Keratinocyte (primary cell): ENCODE results near the gene SNX13. TPM values are rescaled to one million over a fixed set of nuclear protein-coding genes. Genes with fewer than 3 reads are reported as not detected.

Experiments
- DNase-seq: peaks from one replicate; pipeline ENCODE4 v3.0.0-alpha.2; 2011; ENCODE audit warnings: low read depth, missing footprints, low spot score
- FAIRE-seq: peaks from 2 replicates; lab custom pipeline; 2011; peaks lifted over from hg19 to GRCh38; lab: Jason Lieb, UNC
- H2AFZ ChIP-seq: 2 replicates; pipeline ENCODE4 v1.6.0; 2012; ENCODE audit warnings: low read length, control low read depth, inconsistent platforms; ENCODE audit not compliant: control insufficient read depth
- H3K27ac ChIP-seq: 2 replicates; pipeline ENCODE4 v1.5.1; 2011; ENCODE audit warnings: low read length; ENCODE audit not compliant: control insufficient read depth, insufficient read depth
- H3K27me3 ChIP-seq: 3 replicates; pipeline ENCODE4 v1.6.0; 2011; ENCODE audit warnings: low read length; ENCODE audit not compliant: control insufficient read depth, insufficient read depth; ENCODE audit errors: extremely low read depth
- H3K36me3 ChIP-seq, 2 experiments: 2 replicates in 1 of 2; 3 replicates in 1 of 2; pipeline ENCODE4 v1.5.1; 2011; ENCODE audit warnings: low read length in 2 of 2, mild to moderate bottlenecking in 1 of 2; ENCODE audit not compliant: control insufficient read depth in 2 of 2, insufficient read depth in 2 of 2; ENCODE audit errors: extremely low read depth in 1 of 2
- H3K4me1 ChIP-seq: 3 replicates; pipeline ENCODE4 v1.5.1; 2011; ENCODE audit warnings: low read length; ENCODE audit not compliant: control insufficient read depth, insufficient read depth; ENCODE audit errors: extremely low read depth
- H3K4me2 ChIP-seq: 3 replicates; pipeline ENCODE4 v1.6.0; 2011; ENCODE audit warnings: low read depth, low read length; ENCODE audit not compliant: control insufficient read depth, insufficient read depth; ENCODE audit errors: extremely low read depth
- H3K4me3 ChIP-seq, 3 experiments: fragments of 200-600 bp in 1 of 3; sonication (generic) in 1 of 3; 2 replicates in 2 of 3; 3 replicates in 1 of 3; pipeline ENCODE4 v1.5.1; 2011 to 2016; ENCODE audit warnings: low read length in 3 of 3, mild to moderate bottlenecking in 3 of 3, control low read depth in 2 of 3, inconsistent platforms in 1 of 3, low read depth in 1 of 3, mixed read lengths in 1 of 3, mixed run types in 1 of 3, moderate library complexity in 1 of 3; ENCODE audit not compliant: control insufficient read depth in 2 of 3, insufficient read depth in 2 of 3; ENCODE audit errors: extremely low read depth in 1 of 3
- H3K79me2 ChIP-seq: 2 replicates; pipeline ENCODE4 v1.6.0; 2012; ENCODE audit warnings: low read length; ENCODE audit not compliant: control insufficient read depth, insufficient read depth
- H3K9ac ChIP-seq: 3 replicates; pipeline ENCODE4 v1.6.0; 2011; ENCODE audit warnings: low read length; ENCODE audit not compliant: control insufficient read depth, insufficient read depth; ENCODE audit errors: extremely low read depth
- H3K9me1 ChIP-seq: 3 replicates; pipeline ENCODE4 v1.6.0; 2011; ENCODE audit warnings: low read length; ENCODE audit not compliant: control insufficient read depth, insufficient read depth; ENCODE audit errors: extremely low read depth
- H3K9me3 ChIP-seq: 2 replicates; pipeline ENCODE4 v1.5.1; 2012; ENCODE audit warnings: low read depth, low read length; ENCODE audit not compliant: control insufficient read depth
- H4K20me1 ChIP-seq: 3 replicates; pipeline ENCODE4 v1.6.0; 2011; ENCODE audit warnings: low read length; ENCODE audit not compliant: control insufficient read depth, insufficient read depth; ENCODE audit errors: extremely low read depth
- EZH2 ChIP-seq: IDR thresholded peaks from one replicate; pipeline ENCODE4 v1.6.1; 2012; ENCODE audit warnings: inconsistent platforms, mild to moderate bottlenecking, low read length, moderate library complexity
- dilution Hi-C: fragments of 300-500 bp; cut with MboI; formaldehyde crosslinking; loops from one replicate; pipeline ENCODE4 v1.7.0; 2020; ENCODE audit warnings: low sequenced_read_pairs; ENCODE audit not compliant: extremely low pct_ligation_motif_present
- polyA plus RNA-seq, 5 experiments: library from polyadenylated mRNA; depleted of rRNA in 3 of 5; stranded (reverse) in 3 of 5; stranded (forward) in 1 of 5; unstranded in 1 of 5; fragments of >200 nt; gene quantifications; 1 replicate in 1 of 5; 2 replicates in 3 of 5; 3 replicates in 1 of 5; pipeline versions ENCODE4 v1.2.1 to v1.2.3, GENCODE V29; 2011 to 2012; ENCODE audit warnings: missing spikeins in 2 of 5, low read depth in 1 of 5, low replicate concordance in 1 of 5
- TF ChIP-seq, protein P1 (sequence below), 3 experiments: IDR thresholded peaks in 1 of 3; conservative IDR thresholded peaks in 1 of 3; optimal IDR thresholded peaks in 1 of 3; 2 replicates in 2 of 3; 3 replicates in 1 of 3; pipeline versions ENCODE3 to v1.5.1; 2011; ENCODE audit warnings: low read length in 3 of 3, mild to moderate bottlenecking in 3 of 3, moderate library complexity in 2 of 3, control low read depth in 1 of 3, inconsistent platforms in 1 of 3; ENCODE audit not compliant: insufficient read depth in 2 of 3; ENCODE audit errors: extremely low read depth in 1 of 3

The SNX13 gene
- polyA plus RNA-seq, 1 donor (not counting 4 experiments of a cell fraction or from before 2014, with no cell fraction given): 22.6 TPM

DNA sequence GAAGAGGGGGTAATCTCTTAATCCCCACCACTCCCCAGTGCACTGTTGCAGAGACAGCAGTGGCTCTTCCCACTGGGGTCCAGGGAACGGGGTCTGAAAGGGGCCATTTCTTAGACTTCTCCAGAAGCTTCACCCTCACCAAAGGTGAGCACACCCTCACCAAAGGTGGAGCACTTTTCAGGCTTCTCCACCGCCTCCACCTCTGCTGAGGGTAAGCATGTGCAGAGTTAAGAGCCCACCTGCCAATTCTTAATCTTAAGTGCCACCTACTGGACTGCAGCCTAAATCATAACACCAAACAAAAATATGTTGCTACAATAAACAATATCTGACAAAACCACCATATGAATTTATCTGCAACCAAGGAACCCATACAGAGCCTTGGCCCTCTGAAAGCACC lies 27.0 kb downstream of the SNX13 start:
- Histone ChIP-seq H3K9ac (no peak overlapping the region), H3K27ac (no peak overlapping the region), H3K36me3 (no peaks in the 10 kb centered on the region), H3K27me3 (no peaks in the 10 kb centered on the region), H3K4me3 (no peak overlapping the region), H3K79me2 (peaks cover 69% of the 10 kb centered on the region), H2AFZ (no peak overlapping the region), H3K4me2 (no peak overlapping the region), H3K9me1 (no peaks in the 10 kb centered on the region), H3K4me1 (no peaks in the 10 kb centered on the region), H4K20me1 (no peaks in the 10 kb centered on the region), H3K9me3 (peaks cover 5% of the 10 kb centered on the region)
- dilution Hi-C loops: no loop called here
- no peak for FAIRE-seq
- TF ChIP-seq EZH2: no peak
- TF ChIP-seq, protein P1, sequence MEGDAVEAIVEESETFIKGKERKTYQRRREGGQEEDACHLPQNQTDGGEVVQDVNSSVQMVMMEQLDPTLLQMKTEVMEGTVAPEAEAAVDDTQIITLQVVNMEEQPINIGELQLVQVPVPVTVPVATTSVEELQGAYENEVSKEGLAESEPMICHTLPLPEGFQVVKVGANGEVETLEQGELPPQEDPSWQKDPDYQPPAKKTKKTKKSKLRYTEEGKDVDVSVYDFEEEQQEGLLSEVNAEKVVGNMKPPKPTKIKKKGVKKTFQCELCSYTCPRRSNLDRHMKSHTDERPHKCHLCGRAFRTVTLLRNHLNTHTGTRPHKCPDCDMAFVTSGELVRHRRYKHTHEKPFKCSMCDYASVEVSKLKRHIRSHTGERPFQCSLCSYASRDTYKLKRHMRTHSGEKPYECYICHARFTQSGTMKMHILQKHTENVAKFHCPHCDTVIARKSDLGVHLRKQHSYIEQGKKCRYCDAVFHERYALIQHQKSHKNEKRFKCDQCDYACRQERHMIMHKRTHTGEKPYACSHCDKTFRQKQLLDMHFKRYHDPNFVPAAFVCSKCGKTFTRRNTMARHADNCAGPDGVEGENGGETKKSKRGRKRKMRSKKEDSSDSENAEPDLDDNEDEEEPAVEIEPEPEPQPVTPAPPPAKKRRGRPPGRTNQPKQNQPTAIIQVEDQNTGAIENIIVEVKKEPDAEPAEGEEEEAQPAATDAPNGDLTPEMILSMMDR (optimal IDR thresholded peaks at IDR 0.05 in 1 of 3, IDR thresholded peaks at IDR 0.05 in 1 of 3, conservative IDR thresholded peaks at IDR 0.05 in 1 of 3; ENCODE audit: extremely low read depth in 1 of 3, insufficient read depth in 2 of 3, low read length in 3 of 3): no peak
- DNase-seq: no peak

DNA sequence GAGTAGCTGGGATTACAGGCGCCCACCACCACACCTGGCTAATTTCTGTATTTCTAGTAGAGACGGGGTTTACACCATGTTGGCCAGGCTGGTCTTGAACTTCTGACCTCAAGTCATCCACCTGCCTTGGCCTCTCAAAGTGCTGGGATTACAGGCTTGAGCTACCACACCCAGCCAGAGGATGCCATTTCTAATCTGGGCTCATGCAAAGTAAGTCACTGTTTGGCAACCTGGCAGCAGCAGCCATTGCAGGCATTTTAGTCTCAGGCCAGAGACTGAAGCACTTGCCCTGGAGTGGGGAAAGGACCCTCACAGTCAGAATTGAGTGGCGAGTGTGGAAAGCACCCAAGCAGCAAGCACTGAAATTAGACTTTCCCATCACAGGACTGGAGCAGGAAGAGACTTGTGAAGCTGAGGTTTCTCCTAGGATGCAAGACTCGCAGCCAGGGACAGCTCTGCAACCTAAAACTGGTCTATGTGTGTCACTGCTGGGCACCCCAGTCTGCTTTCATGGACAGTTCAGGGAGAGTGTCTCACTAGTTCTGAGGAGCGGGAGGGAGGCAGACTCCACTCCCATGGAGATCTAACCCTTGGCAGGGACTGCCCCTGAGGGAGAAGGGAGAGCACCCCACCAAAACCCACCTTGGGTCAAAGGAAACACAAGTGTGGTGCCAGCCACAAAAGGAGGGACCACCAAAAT lies 27.6 kb downstream of the SNX13 start:
- no peak for FAIRE-seq
- Histone ChIP-seq H3K27ac (no peak overlapping the region), H3K4me1 (no peaks in the 10 kb centered on the region), H3K9ac (no peak overlapping the region), H3K4me3 (no peak overlapping the region), H3K36me3 (no peaks in the 10 kb centered on the region), H3K4me2 (no peak overlapping the region), H3K9me3 (peaks cover 5% of the 10 kb centered on the region), H3K79me2 (peaks cover 67% of the 10 kb centered on the region), H3K9me1 (no peaks in the 10 kb centered on the region), H3K27me3 (no peaks in the 10 kb centered on the region), H2AFZ (no peak overlapping the region), H4K20me1 (no peaks in the 10 kb centered on the region)
- dilution Hi-C loops: no loop called here
- no peak for TF ChIP-seq EZH2
- TF ChIP-seq, protein P1 (optimal IDR thresholded peaks at IDR 0.05 in 1 of 3, IDR thresholded peaks at IDR 0.05 in 1 of 3, conservative IDR thresholded peaks at IDR 0.05 in 1 of 3; ENCODE audit: extremely low read depth in 1 of 3, insufficient read depth in 2 of 3, low read length in 3 of 3): no peak
- no peak for DNase-seq
